Hepatocyte (in vitro differentiated cells): ENCODE results near the gene GYG1.

Experiments used
- CTCF ChIP-seq: fragments of 200-600 bp; sonication (generic); IDR thresholded peaks from 2 replicates; pipeline ENCODE4 v1.5.1; 2016; ENCODE audit warnings: antibody characterized with exemption, mild to moderate bottlenecking; ENCODE audit not compliant: poor library complexity
- EZH2 ChIP-seq: fragments of 200-600 bp; sonication (generic); IDR thresholded peaks from 2 replicates; pipeline ENCODE4 v1.6.1; 2016; ENCODE audit warnings: antibody characterized with exemption, mild to moderate bottlenecking, borderline replicate concordance
- EZH2phosphoT487 ChIP-seq: fragments of 200-600 bp; sonication (generic); IDR thresholded peaks from one replicate; pipeline ENCODE4 v1.6.1; 2018; ENCODE audit warnings: antibody characterized with exemption, mild to moderate bottlenecking, low read depth, moderate library complexity; ENCODE audit not compliant: unreplicated experiment, severe bottlenecking

- TF ChIP-seq EZH2, result no peak
- no peak for TF ChIP-seq CTCF
- no peak for TF ChIP-seq EZH2phosphoT487
Measured at GRCh38 chr3:148954981-148955380, 36.4 kb upstream of the GYG1 start.
